ENCODE data around the gene THOP1. TPM values are rescaled to one million over a fixed set of nuclear protein-coding genes. Genes with fewer than 3 reads are reported as not detected.

The THOP1 gene
- total RNA-seq, 1 experiment from 2014 or later = 143 TPM

DNA sequence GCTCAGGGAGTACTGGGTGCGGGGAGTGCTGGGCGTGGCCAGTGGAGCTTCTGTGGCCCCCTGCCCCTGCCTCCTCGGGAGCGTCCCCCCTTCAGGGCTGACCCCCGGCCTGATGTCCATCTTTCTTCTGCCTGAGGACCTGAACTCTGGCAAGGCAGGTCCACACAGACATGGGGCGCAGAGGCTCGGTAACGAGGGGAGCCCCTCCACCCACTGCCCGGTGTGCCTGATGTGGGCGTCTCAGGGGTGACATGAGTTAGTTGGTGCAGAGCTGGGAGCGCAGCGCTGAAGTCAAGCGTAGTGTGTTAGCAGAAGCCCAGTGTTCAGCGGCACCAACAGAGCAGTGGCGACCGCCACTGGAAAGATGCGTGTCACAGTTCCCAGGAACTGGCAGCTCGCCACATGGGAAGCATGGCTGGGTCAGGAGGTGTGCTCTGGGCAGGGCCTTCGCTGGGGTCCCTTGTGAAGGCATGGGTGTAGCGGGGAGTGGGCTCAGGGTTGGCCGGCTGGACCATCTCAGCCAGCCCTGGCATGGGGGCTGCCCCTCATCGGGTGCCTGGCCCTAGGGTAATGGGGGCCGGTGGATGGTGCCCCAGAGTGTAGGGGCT is 11.5 kb downstream of the THOP1 start:
- H3K27ac ChIP-seq (ENCODE audit: low read length) = no peak overlapping the region
- TF ChIP-seq, protein P1, sequence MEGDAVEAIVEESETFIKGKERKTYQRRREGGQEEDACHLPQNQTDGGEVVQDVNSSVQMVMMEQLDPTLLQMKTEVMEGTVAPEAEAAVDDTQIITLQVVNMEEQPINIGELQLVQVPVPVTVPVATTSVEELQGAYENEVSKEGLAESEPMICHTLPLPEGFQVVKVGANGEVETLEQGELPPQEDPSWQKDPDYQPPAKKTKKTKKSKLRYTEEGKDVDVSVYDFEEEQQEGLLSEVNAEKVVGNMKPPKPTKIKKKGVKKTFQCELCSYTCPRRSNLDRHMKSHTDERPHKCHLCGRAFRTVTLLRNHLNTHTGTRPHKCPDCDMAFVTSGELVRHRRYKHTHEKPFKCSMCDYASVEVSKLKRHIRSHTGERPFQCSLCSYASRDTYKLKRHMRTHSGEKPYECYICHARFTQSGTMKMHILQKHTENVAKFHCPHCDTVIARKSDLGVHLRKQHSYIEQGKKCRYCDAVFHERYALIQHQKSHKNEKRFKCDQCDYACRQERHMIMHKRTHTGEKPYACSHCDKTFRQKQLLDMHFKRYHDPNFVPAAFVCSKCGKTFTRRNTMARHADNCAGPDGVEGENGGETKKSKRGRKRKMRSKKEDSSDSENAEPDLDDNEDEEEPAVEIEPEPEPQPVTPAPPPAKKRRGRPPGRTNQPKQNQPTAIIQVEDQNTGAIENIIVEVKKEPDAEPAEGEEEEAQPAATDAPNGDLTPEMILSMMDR (IDR thresholded peaks at IDR 0.05) = no peak
- TF ChIP-seq, protein P2, sequence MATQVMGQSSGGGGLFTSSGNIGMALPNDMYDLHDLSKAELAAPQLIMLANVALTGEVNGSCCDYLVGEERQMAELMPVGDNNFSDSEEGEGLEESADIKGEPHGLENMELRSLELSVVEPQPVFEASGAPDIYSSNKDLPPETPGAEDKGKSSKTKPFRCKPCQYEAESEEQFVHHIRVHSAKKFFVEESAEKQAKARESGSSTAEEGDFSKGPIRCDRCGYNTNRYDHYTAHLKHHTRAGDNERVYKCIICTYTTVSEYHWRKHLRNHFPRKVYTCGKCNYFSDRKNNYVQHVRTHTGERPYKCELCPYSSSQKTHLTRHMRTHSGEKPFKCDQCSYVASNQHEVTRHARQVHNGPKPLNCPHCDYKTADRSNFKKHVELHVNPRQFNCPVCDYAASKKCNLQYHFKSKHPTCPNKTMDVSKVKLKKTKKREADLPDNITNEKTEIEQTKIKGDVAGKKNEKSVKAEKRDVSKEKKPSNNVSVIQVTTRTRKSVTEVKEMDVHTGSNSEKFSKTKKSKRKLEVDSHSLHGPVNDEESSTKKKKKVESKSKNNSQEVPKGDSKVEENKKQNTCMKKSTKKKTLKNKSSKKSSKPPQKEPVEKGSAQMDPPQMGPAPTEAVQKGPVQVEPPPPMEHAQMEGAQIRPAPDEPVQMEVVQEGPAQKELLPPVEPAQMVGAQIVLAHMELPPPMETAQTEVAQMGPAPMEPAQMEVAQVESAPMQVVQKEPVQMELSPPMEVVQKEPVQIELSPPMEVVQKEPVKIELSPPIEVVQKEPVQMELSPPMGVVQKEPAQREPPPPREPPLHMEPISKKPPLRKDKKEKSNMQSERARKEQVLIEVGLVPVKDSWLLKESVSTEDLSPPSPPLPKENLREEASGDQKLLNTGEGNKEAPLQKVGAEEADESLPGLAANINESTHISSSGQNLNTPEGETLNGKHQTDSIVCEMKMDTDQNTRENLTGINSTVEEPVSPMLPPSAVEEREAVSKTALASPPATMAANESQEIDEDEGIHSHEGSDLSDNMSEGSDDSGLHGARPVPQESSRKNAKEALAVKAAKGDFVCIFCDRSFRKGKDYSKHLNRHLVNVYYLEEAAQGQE (IDR thresholded peaks at IDR 0.05; ENCODE audit: insufficient read depth in 1 of 2, low read depth in 2 of 2, low read length in 1 of 2) = no peak
- TF ChIP-seq POLR2AphosphoS5 (IDR thresholded peaks at IDR 0.05; ENCODE audit: low read depth, low read length) (no peak), SIN3A (IDR thresholded peaks at IDR 0.05; ENCODE audit: borderline replicate concordance, insufficient read depth, low read depth, low read length) (no peak), TCF7L2 (IDR thresholded peaks at IDR 0.05; ENCODE audit: low read depth, low read length) (no peak)
- ATAC-seq (no peak), DNase-seq (ENCODE audit: low read depth, low spot score) (no peak)
- CTCF ChIA-PET = no interaction called here
- in situ Hi-C loops (cut with HindIII; ENCODE audit: low pct_unique_long_range_greater_than_20kb, low sequenced_read_pairs) (no loop called here), intact Hi-C loops (cut with micrococcal nuclease; ENCODE audit: unreplicated experiment) (no loop called here)
- POLR2A ChIA-PET = no interaction called here
- no peaks in the 10 kb centered on the region for H3K9me3 ChIP-seq (ENCODE audit: control insufficient read depth, insufficient read depth, low read depth, low read length)
- BruUV-seq (replicated peaks) = no TSS peak
- no peaks in the 10 kb centered on the region for H3K36me3 ChIP-seq (ENCODE audit: control insufficient read depth, insufficient read depth, low read length)
- no peaks in the 10 kb centered on the region for H3K4me1 ChIP-seq (ENCODE audit: control insufficient read depth, insufficient read depth, low read length)
- no peaks in the 10 kb centered on the region for H3K27me3 ChIP-seq (ENCODE audit: control insufficient read depth, insufficient read depth, low read length)
- no peak overlapping the region for H3K4me3 ChIP-seq (ENCODE audit: low read depth in 2 of 2, low read length in 2 of 2)

DNA sequence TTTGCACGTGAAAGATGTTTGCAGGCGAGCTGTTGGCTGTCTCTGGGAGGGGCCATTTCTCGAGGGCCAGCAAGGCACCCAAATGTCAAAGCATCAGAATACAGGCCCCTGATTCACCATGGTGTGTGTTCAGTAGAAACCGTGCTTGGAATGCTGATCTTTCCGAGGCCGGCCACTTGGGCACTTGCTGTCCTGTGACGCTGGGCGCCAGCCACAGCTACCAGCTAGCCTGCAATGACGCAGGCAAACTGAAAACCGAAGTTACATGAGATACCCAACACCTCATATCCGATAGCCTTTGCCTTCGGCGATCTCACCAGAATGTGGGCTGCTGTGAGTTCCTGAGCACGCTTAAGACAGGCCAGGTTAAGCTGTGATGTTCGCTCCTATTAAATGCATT is 12.0 kb downstream of the THOP1 start:
- Histone ChIP-seq H3K27me3 (ENCODE audit: control insufficient read depth, insufficient read depth, low read length) (no peaks in the 10 kb centered on the region), H3K4me1 (ENCODE audit: control insufficient read depth, insufficient read depth, low read length) (no peaks in the 10 kb centered on the region), H3K9me3 (ENCODE audit: control insufficient read depth, insufficient read depth, low read depth, low read length) (no peaks in the 10 kb centered on the region), H3K4me3 (ENCODE audit: low read depth in 2 of 2, low read length in 2 of 2) (no peak overlapping the region), H3K27ac (ENCODE audit: low read length) (no peak overlapping the region), H3K36me3 (ENCODE audit: control insufficient read depth, insufficient read depth, low read length) (no peaks in the 10 kb centered on the region)
- no peak for ATAC-seq
- CTCF ChIA-PET = no interaction called here
- in situ Hi-C loops (cut with HindIII; ENCODE audit: low pct_unique_long_range_greater_than_20kb, low sequenced_read_pairs) (no loop called here), intact Hi-C loops (cut with micrococcal nuclease; ENCODE audit: unreplicated experiment) (no loop called here)
- no peak for DNase-seq (ENCODE audit: low read depth, low spot score)
- POLR2A ChIA-PET = no interaction called here
- BruUV-seq (replicated peaks) = no TSS peak
- TF ChIP-seq, protein P1 (IDR thresholded peaks at IDR 0.05) = no peak
- TF ChIP-seq SIN3A (IDR thresholded peaks at IDR 0.05; ENCODE audit: borderline replicate concordance, insufficient read depth, low read depth, low read length) (no peak), POLR2AphosphoS5 (IDR thresholded peaks at IDR 0.05; ENCODE audit: low read depth, low read length) (no peak), TCF7L2 (IDR thresholded peaks at IDR 0.05; ENCODE audit: low read depth, low read length) (no peak)
- TF ChIP-seq, protein P2 (IDR thresholded peaks at IDR 0.05; ENCODE audit: insufficient read depth in 1 of 2, low read depth in 2 of 2, low read length in 1 of 2) = no peak

Measured in Panc1 (cell line).